Fibroblast of mammary gland (primary cell): ENCODE measurements around the gene NOCT.
A peak's percentile ranks its signal among the peaks of the same experiment; 100 is the strongest.

ENCODE experiments used
- DNase-seq: peaks from one replicate; pipeline ENCODE4 v3.0.0-alpha.2; 2010; ENCODE audit warnings: low read depth
- H3K4me3 ChIP-seq: 2 replicates; pipeline ENCODE4 v1.5.1; 2011; ENCODE audit warnings: low read depth, mild to moderate bottlenecking, low read length, moderate library complexity; ENCODE audit not compliant: control insufficient read depth
- TF ChIP-seq, protein P1 (sequence below): conservative IDR thresholded peaks from 2 replicates; pipeline ENCODE4 v1.5.1; 2011; ENCODE audit warnings: low read depth, low read length, inconsistent platforms; ENCODE audit not compliant: control insufficient read depth, insufficient read depth

Gene NOCT

DNA sequence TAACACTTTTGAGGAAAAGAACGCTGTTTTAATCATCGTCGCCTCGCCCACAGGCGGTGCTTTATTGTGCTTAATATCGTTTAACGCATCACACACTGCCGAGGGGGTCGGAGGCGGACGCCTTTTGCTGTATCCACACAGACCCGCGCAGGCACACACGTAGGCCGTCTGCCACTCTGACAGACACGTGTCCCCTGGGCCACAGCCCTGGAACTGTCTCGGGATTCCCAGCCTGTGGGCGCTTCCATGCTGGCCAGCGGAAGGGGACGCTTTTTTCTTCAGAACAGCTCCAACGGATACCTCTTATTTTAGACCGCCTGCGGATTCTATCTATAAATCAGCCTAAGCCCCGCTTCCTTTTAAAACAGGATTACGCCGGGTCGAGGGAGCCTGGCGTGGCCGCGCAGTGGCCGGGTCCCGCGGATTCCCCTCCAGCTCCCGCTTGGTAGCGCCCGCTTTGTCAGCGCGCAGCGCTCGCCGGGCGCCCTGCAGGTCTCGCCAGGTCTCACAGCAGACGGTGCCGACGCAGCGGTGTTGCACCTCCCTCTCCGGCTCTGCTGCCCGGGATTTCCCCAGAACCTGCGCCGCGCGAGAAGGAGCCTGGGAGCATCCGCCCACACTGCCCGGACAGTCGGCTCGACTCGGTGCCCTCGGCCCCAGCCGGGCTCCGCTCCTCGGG, at the start of gene NOCT:
TSS of gene NOCT (plus strand) at position 513 of the 679 bp plus-strand sequence. CDS start 201 bp downstream, outside the sequence.
- TF ChIP-seq, protein P1, sequence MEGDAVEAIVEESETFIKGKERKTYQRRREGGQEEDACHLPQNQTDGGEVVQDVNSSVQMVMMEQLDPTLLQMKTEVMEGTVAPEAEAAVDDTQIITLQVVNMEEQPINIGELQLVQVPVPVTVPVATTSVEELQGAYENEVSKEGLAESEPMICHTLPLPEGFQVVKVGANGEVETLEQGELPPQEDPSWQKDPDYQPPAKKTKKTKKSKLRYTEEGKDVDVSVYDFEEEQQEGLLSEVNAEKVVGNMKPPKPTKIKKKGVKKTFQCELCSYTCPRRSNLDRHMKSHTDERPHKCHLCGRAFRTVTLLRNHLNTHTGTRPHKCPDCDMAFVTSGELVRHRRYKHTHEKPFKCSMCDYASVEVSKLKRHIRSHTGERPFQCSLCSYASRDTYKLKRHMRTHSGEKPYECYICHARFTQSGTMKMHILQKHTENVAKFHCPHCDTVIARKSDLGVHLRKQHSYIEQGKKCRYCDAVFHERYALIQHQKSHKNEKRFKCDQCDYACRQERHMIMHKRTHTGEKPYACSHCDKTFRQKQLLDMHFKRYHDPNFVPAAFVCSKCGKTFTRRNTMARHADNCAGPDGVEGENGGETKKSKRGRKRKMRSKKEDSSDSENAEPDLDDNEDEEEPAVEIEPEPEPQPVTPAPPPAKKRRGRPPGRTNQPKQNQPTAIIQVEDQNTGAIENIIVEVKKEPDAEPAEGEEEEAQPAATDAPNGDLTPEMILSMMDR, result no peak
- peak within 1 kb of the TSS; percentile 89 for H3K4me3 ChIP-seq

GRCh38 chr4:138967313-138967712, 48.3 kb upstream of the NOCT start:
- DNase-seq, result peak; percentile 66

More for the DNA sequence above, at the start of gene NOCT:
- peak; percentile 89 for DNase-seq

DNA sequence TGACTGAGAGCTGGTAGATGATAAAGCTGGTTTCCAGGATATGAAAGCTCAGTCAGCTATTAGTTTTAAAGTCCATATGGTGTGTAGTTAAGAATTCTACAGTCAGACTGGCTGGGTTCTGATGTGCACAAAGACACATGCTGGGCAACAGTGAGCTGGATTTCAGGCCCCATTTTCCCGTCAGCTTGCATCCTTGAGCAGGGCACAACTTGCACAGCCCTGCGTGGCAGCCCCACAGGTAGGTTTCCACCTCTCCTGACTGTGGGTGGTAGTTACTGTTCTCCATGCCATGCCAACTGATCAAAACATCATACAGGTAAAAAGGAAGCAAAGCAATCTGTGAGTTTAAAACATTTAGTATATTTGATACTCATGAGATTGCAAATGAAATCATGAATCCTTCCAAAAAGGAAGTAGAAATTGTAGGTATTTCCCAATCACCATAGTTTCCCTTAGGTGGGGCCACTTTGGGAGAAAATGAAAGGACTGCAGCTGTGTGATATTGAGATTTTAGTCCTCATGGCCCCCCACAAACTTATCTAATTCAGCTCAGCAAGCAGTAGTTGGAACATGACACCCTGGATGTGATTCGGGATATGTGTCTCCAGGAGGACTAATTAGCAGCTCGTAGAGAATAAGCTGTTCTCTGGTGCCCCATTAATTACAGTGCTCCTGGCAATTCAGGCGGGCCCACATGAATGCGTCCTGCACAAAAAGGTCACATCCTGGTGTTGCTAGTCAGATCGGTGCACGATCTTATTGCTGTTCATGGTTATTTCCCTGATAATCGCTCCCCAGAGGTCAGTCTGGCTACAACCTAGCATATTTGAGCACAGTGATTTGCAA, 42.4 kb upstream of the NOCT start:
- TF ChIP-seq, protein P1, result no peak
- H3K4me3 ChIP-seq, result no peak overlapping the region
- no peak for DNase-seq

More at GRCh38 chr4:138967313-138967712, 48.3 kb upstream of the NOCT start:
- no peak overlapping the region for H3K4me3 ChIP-seq
- TF ChIP-seq, protein P1, result no peak

- H3K4me3 ChIP-seq, result no peak overlapping the region
- TF ChIP-seq, protein P1, result no peak
Measured at GRCh38 chr4:138975225-138975624, 40.4 kb upstream of the NOCT start.

GRCh38 chr4:138976526-138976925, 39.1 kb upstream of the NOCT start:
- TF ChIP-seq, protein P1, result no peak
- DNase-seq, result no peak
- no peak overlapping the region for H3K4me3 ChIP-seq

More at GRCh38 chr4:138975225-138975624, 40.4 kb upstream of the NOCT start:
- DNase-seq, result no peak

DNA sequence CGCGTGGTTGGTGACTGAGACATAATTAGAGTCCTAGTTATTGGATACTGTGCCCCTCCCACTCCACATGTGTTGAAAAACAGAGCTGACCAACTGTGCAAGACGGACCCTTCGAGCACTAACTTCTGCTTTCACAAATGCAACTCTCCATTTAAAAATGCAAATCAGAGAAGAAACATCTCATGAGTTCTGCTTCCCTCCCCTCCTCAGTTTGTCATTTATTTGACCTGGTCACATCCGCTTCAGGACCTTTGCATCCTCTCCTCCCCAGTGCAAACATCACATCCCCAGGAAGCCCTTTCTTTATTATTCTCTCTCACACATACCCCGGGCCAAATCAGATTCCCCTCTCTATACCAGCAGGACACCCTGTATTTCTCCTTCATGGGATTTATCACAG, 38.1 kb upstream of the NOCT start:
- no peak overlapping the region for H3K4me3 ChIP-seq
- DNase-seq, result no peak
- TF ChIP-seq, protein P1, result no peak
